Embryonic facial prominence (tissue), 1 donor: Measurements from ENCODE around the gene NR0B2.

ENCODE experiments used
- DNase-seq: peaks from one replicate; pipeline ENCODE4 v3.0.0-alpha.2; 2016; ENCODE audit errors: extremely low spot score

The NR0B2 gene

DNA sequence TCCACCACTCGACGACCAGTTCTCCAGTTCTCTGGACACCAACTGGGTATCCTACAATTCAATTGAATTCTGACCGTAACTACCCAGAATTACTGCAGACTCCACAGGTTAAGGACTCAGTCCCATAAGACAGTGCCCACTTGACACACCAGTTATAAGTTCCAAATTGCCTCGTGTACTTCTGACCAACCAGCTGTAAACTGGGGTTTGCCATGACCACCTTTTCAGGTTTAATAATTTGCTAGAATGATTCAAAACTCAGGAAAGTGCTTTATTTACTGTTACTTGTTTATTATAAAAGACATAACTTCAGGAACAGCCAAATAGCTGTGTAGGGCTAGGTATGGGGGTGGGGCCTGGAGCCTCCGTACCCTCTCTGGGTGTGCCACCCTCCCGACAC lies 23.0 kb upstream of the NR0B2 start:
- no peak for DNase-seq

DNA sequence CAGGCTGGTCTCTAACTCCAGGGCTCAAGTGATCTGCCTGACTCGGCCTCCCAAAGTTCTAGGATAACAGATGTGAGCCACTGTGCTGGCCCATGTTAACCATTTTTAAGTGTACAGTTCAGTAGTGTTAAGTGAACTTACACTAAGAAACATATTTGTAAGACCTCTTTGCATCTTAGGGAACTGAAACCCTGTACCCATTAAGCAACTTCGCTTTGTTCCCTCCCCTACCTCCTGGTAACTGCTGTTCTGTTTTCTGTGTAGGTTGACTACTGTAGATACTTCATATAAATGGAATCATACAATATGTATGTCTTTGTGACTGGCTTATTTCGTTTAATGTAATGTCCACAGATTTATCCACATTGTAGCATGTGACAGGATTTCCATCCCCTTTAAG lies 18.8 kb upstream of the NR0B2 start:
- no peak for DNase-seq

DNA sequence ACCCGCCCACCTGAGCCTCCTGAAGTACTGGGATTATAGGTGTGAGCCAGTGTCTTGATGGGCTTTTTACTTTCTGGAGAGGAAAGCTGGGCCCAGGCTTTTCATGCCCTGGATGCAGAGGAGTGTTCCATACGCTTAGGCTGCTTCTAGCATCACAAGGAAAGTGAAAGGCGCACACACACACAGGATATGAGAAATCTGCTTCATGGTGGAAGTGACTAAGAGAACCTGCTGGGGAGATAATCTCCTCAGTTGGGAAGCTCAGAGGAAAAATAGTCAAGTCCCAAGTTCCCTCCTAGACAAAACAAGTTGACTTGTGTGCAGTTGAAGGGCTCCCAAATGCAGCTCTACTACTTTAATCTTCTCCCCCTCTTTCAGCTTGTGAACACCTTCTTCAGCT lies 9.9 kb upstream of the NR0B2 start:
- no peak for DNase-seq

DNA sequence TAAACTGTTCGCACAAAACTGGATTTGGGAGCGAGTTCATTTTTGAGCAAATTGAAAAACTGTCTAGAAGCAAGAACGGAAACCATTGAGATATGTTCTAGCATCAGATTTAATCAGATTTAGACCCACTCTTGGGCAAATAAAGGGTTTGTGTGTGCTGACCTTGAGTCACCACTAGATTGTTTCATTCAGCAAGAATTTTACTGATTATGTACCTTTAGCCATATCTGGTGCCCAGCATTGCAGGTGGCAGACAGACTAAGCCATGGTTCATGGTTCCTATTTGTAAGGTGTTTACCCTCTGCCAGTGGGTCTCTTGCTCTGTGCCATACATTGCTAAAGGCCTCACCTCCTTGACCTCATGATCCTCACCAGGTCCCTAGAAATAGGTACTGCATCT lies 9.1 kb upstream of the NR0B2 start:
- no peak for DNase-seq

DNA sequence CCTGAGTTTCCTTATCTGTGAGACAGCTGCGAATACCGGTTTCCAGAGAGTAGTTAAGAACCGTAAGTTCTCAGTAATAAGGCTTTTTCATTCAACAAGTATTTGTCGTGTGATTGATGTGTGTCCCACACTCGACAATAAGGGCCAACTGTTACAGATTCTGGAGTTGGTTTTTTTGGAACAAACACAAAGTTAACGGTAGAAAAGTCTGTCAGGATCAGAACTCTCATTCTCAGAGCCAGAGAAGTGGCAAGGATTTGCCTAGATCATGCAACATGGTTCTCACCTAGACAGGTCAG lies 8.6 kb upstream of the NR0B2 start:
- no peak for DNase-seq

DNA sequence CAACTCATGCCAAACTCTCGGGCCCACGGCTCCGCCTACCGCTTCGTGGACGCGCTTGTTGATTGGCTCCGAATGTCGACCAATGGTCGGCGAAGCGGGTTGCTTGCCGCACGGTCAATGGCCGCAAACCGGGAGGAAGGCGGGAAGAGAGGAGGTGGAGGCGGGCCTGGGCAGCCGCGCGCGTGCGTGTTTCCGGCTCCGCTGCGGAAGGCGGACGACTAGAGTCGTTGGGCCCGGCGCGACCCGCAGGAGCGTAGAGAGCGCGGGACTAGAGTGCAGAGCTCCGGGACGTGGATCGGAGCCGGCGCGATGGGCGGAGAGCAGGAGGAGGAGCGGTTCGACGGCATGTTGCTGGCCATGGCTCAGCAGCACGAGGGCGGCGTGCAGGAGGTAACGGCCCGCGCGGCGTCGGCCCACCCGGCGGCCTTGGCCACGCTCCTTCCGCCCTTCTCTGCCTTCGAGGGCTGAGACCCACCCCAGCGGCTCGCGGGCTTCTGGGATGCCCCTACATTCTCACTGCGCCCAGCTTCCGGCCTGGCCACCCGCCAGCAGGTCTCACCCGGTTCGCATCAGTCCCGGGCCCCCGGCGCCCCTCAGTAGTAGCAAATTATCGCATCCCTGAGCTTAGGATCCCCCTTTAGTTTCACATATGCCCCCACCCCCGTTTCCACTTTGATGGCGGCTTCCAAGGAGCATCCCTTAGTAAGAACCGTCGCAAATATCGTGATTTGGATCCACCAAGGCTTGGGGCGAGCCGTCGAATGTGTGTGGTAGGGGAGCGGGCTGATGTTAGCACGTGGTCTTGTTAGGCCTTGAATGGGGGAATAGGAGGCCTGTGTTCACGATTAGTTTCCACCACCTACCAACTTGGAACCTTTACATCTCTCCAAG lies 8.0 kb upstream of the NR0B2 start, which contains the start of gene NUDC:
NUDC (plus strand) TSS at position 204 of the 891 bp plus-strand sequence; CDS start at position 310, 106 bp downstream.
- DNase-seq: peak; percentile 91

DNA sequence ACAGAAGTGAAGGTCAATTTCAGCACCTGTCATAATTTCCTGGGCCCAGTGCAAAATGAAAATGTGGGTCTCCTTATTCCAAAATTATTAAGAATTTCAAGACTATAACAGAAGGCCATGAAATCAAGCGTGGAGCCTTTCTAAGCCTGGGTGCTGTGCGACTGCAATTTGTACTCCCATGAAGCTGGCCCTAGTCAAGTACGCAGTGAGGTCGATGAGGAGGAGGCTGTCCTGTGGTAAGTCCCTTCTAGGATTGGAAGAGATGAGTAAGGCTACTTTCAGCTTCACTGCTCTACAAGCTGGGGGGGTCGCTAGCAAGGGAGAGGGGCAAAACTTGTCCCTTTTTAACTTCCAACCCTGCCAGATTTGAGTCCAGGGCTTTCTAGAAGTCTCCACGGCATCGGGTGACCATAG lies 7.4 kb upstream of the NR0B2 start:
- no peak for DNase-seq

DNA sequence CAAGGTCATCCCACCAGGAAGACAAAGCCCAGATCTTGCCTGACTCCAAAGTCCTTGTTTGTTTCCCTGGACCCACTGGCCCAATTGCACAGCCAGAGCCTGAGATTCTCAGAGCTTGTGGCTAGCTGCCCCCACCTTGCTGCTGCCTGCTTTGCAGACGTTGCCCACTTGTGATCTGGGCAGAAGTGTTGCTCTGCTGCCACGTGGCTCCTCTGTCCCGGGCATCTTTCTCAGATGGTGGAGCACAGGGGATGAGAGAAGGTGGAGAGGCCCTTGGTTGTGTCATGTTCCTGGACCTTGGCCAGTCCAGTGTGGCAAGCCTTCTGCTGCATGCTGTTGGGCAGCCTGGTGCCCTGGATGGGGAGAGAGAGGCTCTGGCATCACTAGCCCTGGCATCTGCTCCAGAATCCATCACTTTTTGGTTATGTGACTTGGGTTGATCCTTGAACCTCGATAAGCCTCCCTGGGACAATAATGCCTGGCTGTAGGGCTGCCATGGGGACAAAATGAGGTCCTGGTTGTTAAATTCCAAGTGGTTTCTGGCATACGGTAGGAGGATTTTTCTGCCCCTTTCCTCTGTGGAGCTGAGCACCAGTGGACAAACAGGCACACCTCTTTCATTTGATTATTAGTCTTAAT lies 1.5 kb upstream of the NR0B2 start:
- no peak for DNase-seq

DNA sequence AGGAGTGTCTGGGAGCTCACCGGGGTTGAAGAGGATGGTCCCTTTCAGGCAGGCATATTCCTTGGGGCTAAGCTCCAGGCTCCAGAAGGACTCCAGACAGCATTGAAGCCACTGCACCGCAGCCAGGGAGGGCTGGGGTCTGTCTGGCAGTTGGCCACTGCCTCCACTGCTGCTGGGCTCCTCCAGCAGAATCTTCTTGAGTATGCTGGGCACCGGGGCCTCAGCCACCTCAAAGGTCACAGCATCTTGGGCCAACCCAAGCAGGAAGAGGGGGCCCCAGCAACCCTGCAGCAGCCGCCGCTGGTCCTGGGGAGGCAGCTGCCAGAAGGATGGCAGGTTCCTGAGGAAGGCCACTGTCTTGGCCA lies 404 bp downstream of the NR0B2 start:
- no peak for DNase-seq

DNA sequence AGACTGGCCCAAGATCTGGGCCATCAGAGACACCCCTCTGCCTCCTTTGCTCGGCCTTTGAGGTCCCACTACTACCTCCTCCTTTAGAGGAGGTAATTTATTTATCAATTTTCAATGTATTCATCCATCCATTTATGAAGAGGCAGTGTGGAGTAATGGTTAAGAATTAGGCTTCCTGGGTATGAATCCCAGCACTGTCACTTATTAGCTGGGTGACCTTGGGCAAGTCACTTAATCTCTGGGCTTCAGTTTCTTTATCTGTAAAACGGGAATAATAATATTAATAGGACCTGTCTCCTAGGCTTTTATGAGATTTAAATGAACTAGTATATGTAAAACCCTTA lies 1.7 kb downstream of the NR0B2 start:
- no peak for DNase-seq

DNA sequence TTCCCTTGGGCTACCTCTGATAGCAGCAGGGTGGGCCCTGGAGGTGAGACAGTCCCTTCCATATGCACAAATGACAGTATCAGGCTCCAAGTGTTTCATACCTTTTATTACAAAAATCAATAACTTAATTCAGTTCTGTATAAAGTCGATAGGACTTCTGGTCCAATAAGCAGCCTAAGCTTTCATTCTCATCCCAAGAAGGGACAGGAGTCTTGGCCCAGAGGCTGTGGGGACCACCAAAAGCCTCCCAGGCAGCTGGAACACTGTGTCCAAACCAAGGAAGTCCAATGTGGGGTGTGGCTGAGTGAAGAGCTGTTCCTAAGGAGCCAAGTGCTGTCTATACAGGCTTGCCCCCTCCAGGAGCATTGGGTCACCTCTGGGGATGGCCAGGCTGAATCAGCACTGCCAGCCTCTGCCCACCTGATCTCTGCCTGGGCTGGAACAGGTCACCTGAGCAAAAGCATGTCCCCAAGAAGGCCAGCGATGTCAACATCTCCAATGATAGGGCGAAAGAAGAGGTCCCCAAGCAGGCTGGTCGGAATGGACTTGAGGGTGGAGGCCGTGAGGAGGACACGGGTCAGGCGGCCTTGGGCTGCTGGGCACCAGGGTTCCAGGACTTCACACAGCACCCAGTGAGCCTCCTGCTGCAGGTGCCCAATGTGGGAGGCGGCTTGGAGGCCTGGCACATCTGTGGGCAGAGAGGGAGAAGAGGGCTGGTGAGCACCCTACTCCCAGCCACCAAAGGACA lies 2.2 kb downstream of the NR0B2 start:
- no peak for DNase-seq

DNA sequence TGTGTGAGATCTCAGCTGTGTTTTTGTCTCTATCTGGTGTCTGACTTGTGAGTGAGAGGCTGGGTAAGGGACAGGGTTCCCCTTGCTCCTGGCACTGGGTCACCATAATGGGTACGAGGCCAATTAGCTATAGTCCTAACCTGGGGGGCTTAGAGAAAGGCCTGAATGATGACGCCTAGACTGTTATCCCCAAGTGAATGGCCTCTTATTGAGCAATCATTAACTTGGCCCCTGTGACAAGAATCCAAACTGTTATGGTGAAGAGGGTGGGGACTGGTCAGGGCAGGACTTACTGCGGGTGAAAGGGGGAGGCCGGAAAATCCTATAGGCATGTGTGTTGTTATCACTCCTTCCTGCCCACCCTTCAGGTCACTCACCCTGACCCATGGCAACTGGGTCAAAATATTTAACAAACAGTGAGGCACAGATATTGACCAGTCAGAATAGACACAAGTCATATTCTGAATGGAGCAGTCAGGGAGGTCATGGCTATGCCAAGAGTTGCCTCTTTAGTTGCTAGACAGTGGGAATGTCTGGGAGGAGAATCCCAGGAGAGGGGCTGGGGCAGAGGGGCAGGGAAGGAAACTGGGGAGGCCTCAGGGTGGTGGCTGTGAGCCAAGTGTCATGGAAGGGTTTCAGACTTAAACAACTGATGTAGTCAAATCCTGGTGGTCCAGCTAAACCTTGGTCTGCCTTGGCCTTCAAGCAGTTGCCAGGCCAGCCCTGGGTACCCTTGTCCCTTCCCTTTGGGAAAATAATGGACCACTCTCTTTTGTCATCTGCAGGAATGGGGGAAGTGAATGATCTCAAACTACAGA lies 3.2 kb downstream of the NR0B2 start:
- DNase-seq: no peak

DNA sequence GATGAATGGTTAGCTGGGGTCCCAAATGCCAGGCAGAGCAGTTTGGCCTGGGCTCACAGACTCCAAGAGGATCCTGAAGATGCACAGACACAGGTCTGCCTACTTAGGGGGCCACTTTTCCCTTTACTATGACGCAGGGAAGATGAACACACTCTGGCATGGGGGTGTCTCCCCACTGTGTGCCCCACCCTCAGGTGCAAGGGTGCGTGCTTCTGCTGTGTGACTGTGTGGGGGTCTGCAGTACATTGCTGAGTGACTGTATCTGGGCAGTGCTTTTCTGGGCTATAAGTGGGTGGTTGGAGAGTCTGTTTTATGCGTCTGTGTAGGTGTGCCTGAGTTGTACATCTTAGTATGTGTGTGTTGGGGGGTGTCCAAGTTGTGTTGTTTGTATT lies 3.8 kb downstream of the NR0B2 start:
- no peak for DNase-seq

DNA sequence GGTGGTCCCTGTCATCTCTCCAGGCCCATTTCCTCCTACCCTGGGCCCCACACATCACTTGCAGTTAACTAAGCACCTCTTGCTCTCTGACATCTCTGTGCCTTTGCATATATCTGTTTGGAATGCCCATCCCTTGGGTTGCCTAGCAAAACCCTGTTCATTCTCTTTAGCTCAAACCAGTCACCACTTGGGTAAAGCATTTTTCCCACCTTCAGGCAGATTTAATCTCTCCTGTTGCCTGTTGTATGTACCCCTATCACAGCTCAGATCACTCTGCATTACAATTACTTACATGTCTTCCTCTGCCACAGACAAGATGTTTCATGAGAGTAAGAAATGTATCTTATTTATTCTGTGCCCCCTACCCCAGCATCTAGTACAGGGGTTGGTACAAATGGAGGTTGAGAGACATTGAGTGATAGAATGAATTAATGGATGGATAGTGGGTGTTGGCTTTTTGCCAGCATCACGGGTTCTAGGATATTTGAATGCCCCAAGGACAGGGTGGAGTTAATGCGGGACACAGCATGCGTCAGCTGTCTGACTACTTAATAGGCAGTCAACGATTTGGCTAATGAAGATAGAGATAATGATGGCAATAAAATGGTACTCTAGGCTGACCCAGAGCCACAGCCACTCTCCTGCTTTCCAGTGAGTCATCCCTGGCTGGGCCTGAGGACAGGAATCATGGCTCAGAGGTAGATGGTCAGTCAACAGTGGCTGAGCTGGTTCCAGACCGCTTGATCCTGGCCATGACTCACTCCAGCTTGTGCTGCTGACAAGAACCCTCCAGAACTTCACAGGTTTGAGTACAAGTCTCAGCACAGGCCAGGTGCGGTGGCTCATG lies 6.5 kb downstream of the NR0B2 start:
- DNase-seq: no peak

DNA sequence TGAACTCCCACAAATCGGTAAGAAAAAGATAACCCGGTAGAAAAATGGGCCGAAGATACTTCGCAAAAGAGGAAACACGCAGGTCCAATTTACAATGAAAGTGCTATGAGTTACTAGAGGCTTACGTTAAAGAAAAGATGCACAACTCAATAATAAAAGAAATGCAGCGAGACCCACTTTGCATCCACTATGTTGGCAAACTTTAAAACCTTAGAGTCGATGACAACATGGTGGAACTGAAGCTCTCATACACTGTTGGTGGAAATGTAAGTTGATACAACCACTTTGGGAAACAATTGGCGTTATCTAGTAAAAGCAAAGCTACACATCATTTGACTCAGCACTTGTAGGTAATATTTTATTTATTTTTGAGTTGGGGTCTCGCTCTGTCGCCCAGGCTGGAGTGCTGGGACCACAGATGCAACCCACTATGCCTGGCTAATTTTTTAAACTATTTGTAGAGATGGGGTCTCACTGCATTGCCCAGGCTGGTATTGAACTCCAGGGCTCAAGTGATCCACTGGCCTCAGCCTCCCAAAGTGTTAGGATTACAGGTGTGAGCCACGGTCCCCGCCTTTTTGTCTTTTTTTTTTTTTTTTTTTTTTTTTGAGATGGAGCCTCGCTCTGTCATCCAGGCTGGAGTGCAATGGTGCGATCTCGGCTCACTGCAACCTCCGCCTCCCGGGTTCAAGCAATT lies 12.8 kb downstream of the NR0B2 start:
- no peak for DNase-seq

DNA sequence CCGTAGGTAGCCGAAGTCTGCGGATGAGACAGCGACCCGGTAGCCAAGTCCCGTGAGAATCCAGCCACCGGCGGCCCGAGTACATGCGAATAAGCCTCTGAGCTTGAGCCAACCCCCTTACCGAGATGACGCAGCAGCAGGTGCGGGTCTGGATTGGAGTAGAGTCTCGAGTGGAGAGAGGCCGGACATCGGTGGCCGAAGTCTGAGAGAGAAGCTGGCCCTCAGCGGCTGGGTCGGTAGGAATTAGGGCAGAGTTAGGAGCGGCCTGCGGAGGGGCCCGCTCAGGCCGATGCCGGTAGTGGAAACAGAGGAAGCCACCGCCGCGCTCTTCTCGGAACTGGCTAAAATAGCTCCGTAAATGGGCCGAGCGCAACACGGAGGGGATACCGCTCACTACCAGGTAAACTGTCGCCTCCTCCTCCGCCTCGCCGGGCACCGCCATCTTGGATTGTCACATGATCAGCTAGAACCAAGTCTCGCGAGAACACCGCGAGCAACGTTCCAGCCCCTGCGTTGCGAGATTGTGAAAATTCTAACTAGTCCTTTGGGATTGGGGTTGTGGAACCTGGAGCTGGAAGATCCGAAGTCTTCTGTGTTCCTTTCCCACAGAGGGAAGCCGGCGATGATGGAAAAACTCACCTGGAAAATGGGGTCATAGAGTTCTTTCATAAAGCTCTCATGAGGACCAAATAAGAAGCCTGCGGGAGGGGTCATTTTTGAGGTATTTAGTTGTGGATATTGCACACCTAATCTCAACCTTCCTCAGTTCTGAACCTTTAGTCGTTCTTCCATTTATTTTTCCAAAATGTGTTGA lies 13.6 kb downstream of the NR0B2 start, which contains the start of gene GPATCH3:
GPATCH3 (minus strand) TSS at position 467 of the 814 bp plus-strand sequence; CDS start at position 442, 25 bp downstream.
- DNase-seq: peak; percentile 89

DNA sequence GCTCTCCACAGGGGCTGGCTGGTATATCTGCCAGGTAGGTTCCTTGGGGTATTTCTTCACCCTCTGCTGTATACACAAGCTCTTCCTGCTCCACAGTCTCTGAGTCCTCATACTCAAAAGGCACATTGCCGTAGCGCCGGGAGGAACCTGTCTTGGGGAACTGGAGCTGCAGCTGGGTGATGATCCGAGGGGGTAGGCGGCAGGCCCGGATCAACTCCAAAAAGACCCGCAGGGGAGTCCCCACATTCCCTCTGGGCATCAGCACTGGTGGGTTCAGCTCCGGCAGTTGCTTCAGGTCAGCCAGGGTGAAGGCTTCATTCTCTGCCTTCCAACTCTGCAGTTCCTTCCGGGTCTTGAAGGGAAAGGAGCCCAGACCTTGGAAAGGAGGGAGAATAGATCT lies 16.4 kb downstream of the NR0B2 start:
- DNase-seq: no peak

DNA sequence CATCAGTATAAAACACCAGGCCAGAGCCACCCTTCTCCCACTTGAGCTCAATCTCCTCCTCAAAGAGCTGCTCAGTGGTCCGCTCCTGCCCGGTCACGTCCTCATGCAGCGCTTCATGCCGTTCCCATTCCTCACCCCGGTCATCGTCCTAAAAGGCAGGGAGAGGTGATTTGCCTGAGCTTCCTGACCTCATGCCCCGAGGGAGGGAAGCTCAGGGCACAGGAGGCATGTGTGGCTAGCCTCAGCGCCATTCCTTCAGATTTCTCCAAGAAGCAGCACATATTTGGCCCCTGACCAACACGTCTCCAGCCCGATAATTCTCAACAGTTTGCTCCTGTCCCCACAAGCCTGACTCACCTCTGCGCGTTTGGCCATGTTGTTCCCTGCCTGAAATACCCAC lies 19.5 kb downstream of the NR0B2 start:
- no peak for DNase-seq

DNA sequence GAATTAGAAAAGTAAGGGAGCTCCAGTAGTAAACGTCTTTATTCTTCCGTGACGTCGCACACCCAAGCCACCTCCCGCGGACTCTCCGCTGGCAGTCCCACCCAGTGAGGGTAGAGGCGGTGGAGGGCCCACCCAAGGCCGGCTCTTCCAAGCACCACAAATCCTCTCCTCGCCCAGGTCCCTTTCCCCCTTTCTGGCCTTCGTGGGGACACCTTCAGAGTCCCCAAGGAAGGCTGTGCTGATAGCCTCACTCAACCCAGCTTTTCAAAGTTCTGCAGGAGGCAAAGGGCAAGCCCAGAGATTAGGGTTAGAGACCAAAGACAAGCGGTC lies 23.3 kb downstream of the NR0B2 start:
- DNase-seq: no peak
